Keratinocyte (primary cell): Measurements from ENCODE around the gene RASD1.

Source experiments
- EZH2 ChIP-seq: IDR thresholded peaks from one replicate; pipeline ENCODE4 v1.6.1; 2012; ENCODE audit warnings: inconsistent platforms, mild to moderate bottlenecking, low read length, moderate library complexity
- TF ChIP-seq, protein P1 (sequence below), 3 experiments: IDR thresholded peaks in 1 of 3; conservative IDR thresholded peaks in 1 of 3; optimal IDR thresholded peaks in 1 of 3; 2 replicates in 2 of 3; 3 replicates in 1 of 3; pipeline versions ENCODE3 to v1.5.1; 2011; ENCODE audit warnings: low read length in 3 of 3, mild to moderate bottlenecking in 3 of 3, moderate library complexity in 2 of 3, control low read depth in 1 of 3, inconsistent platforms in 1 of 3; ENCODE audit not compliant: insufficient read depth in 2 of 3; ENCODE audit errors: extremely low read depth in 1 of 3

GRCh38 chr17:17542906-17543635, 46.9 kb upstream of the RASD1 start:
- TF ChIP-seq, protein P1, sequence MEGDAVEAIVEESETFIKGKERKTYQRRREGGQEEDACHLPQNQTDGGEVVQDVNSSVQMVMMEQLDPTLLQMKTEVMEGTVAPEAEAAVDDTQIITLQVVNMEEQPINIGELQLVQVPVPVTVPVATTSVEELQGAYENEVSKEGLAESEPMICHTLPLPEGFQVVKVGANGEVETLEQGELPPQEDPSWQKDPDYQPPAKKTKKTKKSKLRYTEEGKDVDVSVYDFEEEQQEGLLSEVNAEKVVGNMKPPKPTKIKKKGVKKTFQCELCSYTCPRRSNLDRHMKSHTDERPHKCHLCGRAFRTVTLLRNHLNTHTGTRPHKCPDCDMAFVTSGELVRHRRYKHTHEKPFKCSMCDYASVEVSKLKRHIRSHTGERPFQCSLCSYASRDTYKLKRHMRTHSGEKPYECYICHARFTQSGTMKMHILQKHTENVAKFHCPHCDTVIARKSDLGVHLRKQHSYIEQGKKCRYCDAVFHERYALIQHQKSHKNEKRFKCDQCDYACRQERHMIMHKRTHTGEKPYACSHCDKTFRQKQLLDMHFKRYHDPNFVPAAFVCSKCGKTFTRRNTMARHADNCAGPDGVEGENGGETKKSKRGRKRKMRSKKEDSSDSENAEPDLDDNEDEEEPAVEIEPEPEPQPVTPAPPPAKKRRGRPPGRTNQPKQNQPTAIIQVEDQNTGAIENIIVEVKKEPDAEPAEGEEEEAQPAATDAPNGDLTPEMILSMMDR (optimal IDR thresholded peaks at IDR 0.05 in 1 of 3, IDR thresholded peaks at IDR 0.05 in 1 of 3, conservative IDR thresholded peaks at IDR 0.05 in 1 of 3; ENCODE audit: extremely low read depth in 1 of 3, insufficient read depth in 2 of 3, low read length in 3 of 3) = no peak
- no peak for TF ChIP-seq EZH2
